Large intestine (tissue), 3 donors: ENCODE measurements around the gene PLEKHG1. TPM values are rescaled to one million over a fixed set of nuclear protein-coding genes. Genes with fewer than 3 reads are reported as not detected.

Experiments used
- DNase-seq, 2 donors: peaks; one replicate each; pipeline versions ENCODE4 v3.0.0 to v3.0.0-alpha.2; 2013
- H3K27ac ChIP-seq: one replicate; pipeline ENCODE4 v1.5.1; 2013; ENCODE audit warnings: low read length
- H3K27me3 ChIP-seq: 2 replicates; pipeline ENCODE4 v1.6.1; 2013; ENCODE audit warnings: low read length; ENCODE audit not compliant: control insufficient read depth, insufficient read depth
- H3K36me3 ChIP-seq: 2 replicates; pipeline ENCODE4 v1.6.1; 2013; ENCODE audit warnings: low read length; ENCODE audit not compliant: control insufficient read depth, insufficient read depth
- H3K4me1 ChIP-seq: one replicate; pipeline ENCODE4 v1.6.1; 2013; ENCODE audit warnings: low read length; ENCODE audit not compliant: control insufficient read depth, insufficient read depth
- H3K4me3 ChIP-seq: one replicate; pipeline ENCODE4 v1.5.1; 2013; ENCODE audit warnings: low read length
- H3K9me3 ChIP-seq: one replicate; pipeline ENCODE4 v1.6.1; 2013; ENCODE audit warnings: mild to moderate bottlenecking, low read depth, low read length, moderate library complexity; ENCODE audit not compliant: control insufficient read depth
- WGBS: methylation state at CpG from one replicate; pipeline ENCODE4 v1.1.5; 2013; ENCODE audit warnings: low lambda C conversion rate; ENCODE audit not compliant: insufficient coverage; 5-methylcytosine and 5-hydroxymethylcytosine counted together
- polyA plus RNA-seq: library from polyadenylated mRNA; unstranded; fragments of 120-200 nt; gene quantifications from one replicate; pipeline ENCODE4 v1.2.1, GENCODE V29; 2013

PLEKHG1 gene
- polyA plus RNA-seq, 1 donor: 7.2 TPM

DNA sequence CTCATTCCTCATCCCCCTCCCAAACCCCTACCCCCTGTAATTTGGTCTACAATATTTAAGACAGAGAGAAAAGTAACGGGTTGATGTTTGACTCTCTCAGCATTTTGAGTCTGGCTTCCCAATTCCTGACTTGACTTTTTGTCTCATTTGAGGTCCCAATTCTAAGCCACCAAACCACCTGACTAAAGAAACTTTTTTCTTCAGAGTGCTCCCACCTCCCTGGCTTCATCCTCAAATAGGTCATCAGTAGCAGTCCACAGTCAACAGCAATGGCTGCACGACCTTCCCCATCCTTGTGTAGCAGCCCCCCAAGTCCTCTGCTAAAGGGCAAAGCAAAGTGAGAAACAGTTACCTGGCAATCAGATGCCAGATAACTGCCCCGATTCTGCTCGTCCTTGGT lies 1.8 kb downstream of the PLEKHG1 start:
- H3K27me3 ChIP-seq: peaks cover 32% of the 10 kb centered on the region
- H3K4me3 ChIP-seq: no peak overlapping the region
- no peaks in the 10 kb centered on the region for H3K36me3 ChIP-seq
- peaks cover 11% of the 10 kb centered on the region for H3K4me1 ChIP-seq
- no peaks in the 10 kb centered on the region for H3K9me3 ChIP-seq
- no CpG with 5 or more reads among the region's 4 CpGs for WGBS
- no peak for DNase-seq
- H3K27ac ChIP-seq: no peak overlapping the region

DNA sequence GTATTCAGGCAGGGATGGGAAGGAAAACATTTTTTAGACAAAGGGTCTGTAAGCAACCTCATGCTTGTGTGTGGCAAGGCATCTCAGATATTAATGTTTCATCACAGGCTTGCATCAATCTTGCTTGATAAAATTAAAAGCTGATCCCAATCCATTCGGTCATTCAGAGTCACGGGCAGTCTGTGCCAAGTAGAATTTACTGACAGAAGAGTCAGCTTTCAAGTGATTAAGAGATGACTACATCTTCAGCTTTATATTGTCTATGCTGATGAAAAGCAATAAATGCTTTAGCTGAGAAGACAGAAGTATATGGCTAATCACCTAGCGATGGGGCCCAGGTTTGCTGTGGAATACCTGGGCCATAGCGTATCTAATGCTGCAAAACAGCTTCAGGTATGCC lies 3.5 kb downstream of the PLEKHG1 start:
- Histone ChIP-seq H3K27ac (no peak overlapping the region), H3K27me3 (peaks cover 20% of the 10 kb centered on the region), H3K4me3 (no peak overlapping the region), H3K4me1 (peaks cover 7% of the 10 kb centered on the region), H3K9me3 (no peaks in the 10 kb centered on the region), H3K36me3 (no peaks in the 10 kb centered on the region)
- WGBS: no CpG with 5 or more reads among the region's 4 CpGs
- DNase-seq: no peak

DNA sequence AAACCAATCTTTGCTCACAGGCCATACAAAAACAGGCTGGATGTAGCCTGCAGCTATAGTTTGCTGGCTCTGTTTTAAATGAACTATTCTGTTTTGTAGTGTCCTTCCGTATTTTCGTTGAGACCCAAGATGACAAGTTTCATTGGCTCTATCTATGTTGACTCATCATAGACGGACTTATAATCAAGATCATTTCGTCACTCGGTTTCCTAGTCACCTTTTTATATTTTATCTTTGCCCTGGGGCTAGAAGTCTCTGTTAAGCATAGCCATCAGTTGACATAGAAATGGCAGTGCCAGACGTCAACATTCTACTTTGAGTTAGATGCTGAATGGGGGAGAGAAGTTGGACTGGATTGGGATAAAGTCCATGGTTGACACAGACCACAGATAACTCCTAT lies 4.8 kb downstream of the PLEKHG1 start:
- Histone ChIP-seq H3K4me3 (no peak overlapping the region), H3K9me3 (no peaks in the 10 kb centered on the region), H3K27me3 (peaks cover 17% of the 10 kb centered on the region), H3K27ac (no peak overlapping the region), H3K4me1 (peaks cover under 1% of the 10 kb centered on the region), H3K36me3 (no peaks in the 10 kb centered on the region)
- WGBS: 73% methylated on average over 3 of the region's 6 CpGs
- no peak for DNase-seq

DNA sequence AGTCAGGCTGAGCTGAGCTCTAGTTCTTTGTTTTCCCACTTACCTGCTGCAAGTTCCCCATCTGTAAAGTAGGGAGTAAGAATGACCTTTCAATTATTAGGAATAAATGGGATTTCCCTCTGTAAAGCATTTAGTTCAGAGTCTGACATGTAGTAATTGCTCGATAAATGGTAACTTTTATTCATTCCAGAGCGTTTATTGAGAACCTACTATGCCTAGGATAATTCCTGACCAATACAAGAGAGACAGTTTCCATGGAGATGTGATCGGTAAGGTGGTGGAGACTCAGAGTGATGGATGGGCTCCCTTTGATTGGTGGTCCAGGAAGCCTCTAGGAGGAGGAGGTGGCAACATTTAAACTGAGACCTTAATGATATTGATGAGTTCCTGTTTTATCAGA lies 5.6 kb downstream of the PLEKHG1 start:
- no peaks in the 10 kb centered on the region for H3K9me3 ChIP-seq
- no peak for DNase-seq
- peaks cover 17% of the 10 kb centered on the region for H3K27me3 ChIP-seq
- H3K36me3 ChIP-seq: no peaks in the 10 kb centered on the region
- no peak overlapping the region for H3K27ac ChIP-seq
- H3K4me1 ChIP-seq: no peaks in the 10 kb centered on the region
- no CpG with 5 or more reads among the region's 3 CpGs for WGBS
- no peak overlapping the region for H3K4me3 ChIP-seq

DNA sequence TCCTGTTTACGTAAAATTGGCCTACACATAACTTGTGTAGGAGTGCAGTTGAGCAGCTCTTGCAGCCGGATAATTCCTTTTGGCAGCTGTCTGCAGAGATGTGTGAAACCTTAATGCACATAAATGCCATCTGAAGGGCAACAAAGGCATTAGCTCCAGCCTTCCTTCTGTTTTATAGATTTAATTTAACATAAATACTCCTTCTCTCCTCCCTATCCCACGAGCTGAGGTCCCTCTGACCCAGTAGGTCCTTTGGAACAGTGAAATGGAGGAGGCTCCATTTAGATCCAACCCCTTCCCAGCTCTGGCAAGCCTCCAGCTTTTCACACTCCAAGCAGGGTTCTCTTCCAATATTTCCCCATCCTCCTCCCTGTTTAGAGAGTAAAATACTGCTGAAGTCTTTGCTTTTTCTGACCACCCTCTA lies 6.5 kb downstream of the PLEKHG1 start:
- no peaks in the 10 kb centered on the region for H3K4me1 ChIP-seq
- peaks cover 11% of the 10 kb centered on the region for H3K27me3 ChIP-seq
- no peak overlapping the region for H3K4me3 ChIP-seq
- WGBS: no CpG with 5 or more reads among the region's 3 CpGs
- no peak overlapping the region for H3K27ac ChIP-seq
- no peaks in the 10 kb centered on the region for H3K36me3 ChIP-seq
- no peak for DNase-seq
- H3K9me3 ChIP-seq: no peaks in the 10 kb centered on the region

DNA sequence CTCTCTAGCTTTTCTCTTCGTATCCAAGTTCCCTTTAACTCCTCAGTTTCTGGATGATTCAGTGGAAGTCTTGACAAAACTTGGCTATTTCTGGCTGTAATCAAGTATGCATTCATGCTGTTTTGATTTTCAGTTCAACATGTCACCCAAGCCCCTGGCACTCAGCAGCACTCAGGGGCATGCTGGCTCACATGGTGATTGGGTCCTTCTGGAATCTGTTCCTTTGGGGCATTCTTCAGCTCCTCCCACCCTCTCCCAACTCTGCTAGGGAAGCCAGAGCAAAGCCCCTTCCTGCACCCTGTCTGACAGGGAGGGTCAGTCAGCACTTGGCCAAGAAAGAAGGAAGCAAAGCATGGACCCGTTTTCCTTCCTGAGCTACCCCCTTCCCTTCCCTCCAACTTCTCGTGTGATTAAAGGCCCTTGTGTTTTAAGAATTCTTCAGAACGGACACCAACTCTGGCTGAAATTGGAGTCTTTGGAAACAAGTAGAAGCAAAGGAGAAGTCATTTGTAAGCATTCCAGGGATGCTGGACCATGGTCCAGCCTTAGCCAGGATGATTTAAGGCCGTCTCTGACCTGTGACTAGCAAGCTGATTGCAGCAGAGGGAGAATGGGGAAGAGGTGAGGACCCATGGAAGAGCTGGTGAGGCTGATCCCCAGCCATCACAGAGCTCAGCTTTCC lies 7.1 kb downstream of the PLEKHG1 start:
- no peak for DNase-seq
- H3K27me3 ChIP-seq: peaks cover 5% of the 10 kb centered on the region
- no peak overlapping the region for H3K27ac ChIP-seq
- no peaks in the 10 kb centered on the region for H3K36me3 ChIP-seq
- no peaks in the 10 kb centered on the region for H3K9me3 ChIP-seq
- no peaks in the 10 kb centered on the region for H3K4me1 ChIP-seq
- no peak overlapping the region for H3K4me3 ChIP-seq
- 85% methylated on average over 1 of the region's 5 CpGs for WGBS

DNA sequence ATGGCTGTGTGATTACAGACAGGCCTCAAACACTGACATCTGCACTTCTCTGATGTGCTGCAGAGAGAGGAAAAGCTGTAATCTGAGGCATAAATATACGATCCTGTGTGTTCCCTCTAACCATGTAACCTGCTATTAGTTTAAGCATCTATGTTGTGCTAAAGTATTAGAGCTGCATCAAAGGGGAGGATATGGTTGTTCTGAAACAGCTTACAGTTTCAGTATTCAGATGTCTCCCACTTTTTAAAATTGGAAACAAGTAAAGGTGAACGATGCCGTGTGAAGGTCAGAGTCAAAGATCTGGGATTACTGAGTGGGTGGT lies 7.6 kb downstream of the PLEKHG1 start:
- Histone ChIP-seq H3K27me3 (peaks cover under 1% of the 10 kb centered on the region), H3K27ac (no peak overlapping the region), H3K4me1 (no peaks in the 10 kb centered on the region), H3K4me3 (no peak overlapping the region), H3K36me3 (no peaks in the 10 kb centered on the region), H3K9me3 (no peaks in the 10 kb centered on the region)
- no CpG with 5 or more reads among the region's 3 CpGs for WGBS
- DNase-seq: no peak

DNA sequence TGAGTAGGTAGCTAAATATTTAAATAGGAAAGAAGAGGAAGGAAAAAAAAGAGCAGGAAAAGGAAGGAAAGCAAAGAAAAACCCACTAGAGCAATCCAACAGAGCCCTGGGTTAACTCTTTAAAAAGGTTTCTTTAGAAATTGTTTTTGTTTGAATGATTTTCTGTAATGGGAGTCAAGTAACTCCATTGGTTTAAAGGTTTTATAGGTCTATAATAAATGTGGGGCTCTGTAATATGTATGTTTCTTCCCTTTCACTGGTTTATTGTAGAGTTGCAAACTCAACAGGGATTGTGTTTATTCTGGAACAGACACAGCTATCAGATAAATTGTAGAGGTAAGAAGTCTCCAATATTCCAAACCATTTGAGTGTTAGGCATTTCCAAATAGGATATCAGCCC lies 10.9 kb downstream of the PLEKHG1 start:
- H3K9me3 ChIP-seq: no peaks in the 10 kb centered on the region
- no peaks in the 10 kb centered on the region for H3K27me3 ChIP-seq
- DNase-seq: no peak
- H3K36me3 ChIP-seq: no peaks in the 10 kb centered on the region
- H3K27ac ChIP-seq: no peak overlapping the region
- no peaks in the 10 kb centered on the region for H3K4me1 ChIP-seq
- H3K4me3 ChIP-seq: no peak overlapping the region

DNA sequence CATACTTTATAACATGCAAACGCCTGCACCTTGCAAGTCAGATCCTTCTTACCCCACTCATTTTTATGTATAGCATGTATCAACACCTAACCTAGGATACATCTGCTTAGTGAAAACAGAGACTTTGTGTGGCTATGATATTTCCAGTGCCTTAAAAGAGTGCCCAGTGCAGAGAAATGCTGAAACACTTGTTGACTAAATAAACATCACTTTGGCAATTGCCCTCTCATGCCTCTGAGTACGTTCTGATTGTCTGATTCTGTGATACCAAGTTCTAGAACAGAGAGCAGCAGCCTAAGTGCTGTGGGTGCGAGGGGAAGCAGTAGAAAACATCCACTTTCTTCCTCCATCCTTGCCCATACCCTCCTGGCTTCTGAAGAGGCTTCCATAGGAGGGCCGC lies 13.6 kb downstream of the PLEKHG1 start:
- no peak overlapping the region for H3K4me3 ChIP-seq
- no peak for DNase-seq
- H3K4me1 ChIP-seq: no peaks in the 10 kb centered on the region
- no peaks in the 10 kb centered on the region for H3K9me3 ChIP-seq
- WGBS: 60% methylated on average over 1 of the region's 4 CpGs
- H3K27me3 ChIP-seq: no peaks in the 10 kb centered on the region
- no peaks in the 10 kb centered on the region for H3K36me3 ChIP-seq
- no peak overlapping the region for H3K27ac ChIP-seq

DNA sequence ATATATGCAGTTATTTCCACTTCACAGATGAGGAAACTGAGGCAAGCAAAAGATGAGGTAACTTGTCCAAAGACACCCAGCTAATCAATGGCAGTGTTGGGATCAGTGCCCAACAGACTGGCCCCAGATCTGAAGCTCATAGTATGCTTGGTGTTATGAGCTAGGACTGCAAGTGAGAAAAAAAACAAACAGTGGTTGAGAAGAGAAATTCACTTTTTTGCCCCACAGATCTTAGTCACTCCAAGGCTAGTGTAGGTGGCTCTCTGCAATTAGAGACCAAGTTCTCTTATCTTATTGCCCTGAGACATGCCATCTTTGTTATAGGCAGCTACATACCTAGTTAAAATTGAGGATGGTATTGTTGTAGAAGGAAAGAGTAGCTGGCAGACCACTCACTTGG lies 16.3 kb downstream of the PLEKHG1 start:
- H3K36me3 ChIP-seq: no peaks in the 10 kb centered on the region
- H3K27me3 ChIP-seq: no peaks in the 10 kb centered on the region
- H3K9me3 ChIP-seq: no peaks in the 10 kb centered on the region
- no peak for DNase-seq
- no peak overlapping the region for H3K27ac ChIP-seq
- H3K4me1 ChIP-seq: peaks cover 5% of the 10 kb centered on the region
- H3K4me3 ChIP-seq: no peak overlapping the region

DNA sequence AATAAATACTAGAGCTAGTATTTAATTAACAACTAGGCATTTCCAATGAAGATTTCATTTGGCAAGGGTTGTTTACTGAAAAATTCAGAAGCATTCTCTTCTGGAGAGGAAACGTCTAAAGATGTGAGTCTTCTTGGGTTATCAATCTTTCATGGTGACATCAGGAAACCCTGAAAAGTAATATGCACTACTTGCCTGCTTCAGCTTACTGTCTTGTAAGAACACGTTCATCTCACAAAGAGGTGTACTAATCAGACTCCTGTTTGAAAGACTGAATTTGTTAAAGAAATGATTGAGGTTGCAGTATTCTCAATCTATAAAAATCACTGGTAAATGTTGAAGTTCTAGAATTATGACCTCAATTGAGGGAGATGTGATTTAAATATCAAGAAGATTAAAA lies 16.9 kb downstream of the PLEKHG1 start:
- H3K27ac ChIP-seq: no peak overlapping the region

More for the DNA sequence above, 16.9 kb downstream of the PLEKHG1 start:
- Histone ChIP-seq H3K4me1 (peaks cover 8% of the 10 kb centered on the region), H3K4me3 (no peak overlapping the region), H3K9me3 (no peaks in the 10 kb centered on the region), H3K36me3 (no peaks in the 10 kb centered on the region), H3K27me3 (no peaks in the 10 kb centered on the region)
- no peak for DNase-seq
- no CpG with 5 or more reads among the region's 2 CpGs for WGBS
